HG02970 (cell line): ENCODE results near the gene EGFL8.
"Not testable (repeated sequence)": the region's sequence is repeated elsewhere in the genome, so short reads cannot be mapped to it uniquely, and the experiment has no call there.

Source experiments
- ATAC-seq: cut with Tn5 transposase; IDR thresholded peaks from one replicate; pipeline ENCODE4 v1.9.1; 2021; ENCODE audit warnings: mild to moderate bottlenecking, moderate library complexity, moderate number of reproducible peaks; ENCODE audit not compliant: unreplicated experiment, low FRiP score

EGFL8 gene

GRCh38 chr6:32181915-32182529 lies 17.6 kb downstream of the EGFL8 start:
- no peak for ATAC-seq

DNA sequence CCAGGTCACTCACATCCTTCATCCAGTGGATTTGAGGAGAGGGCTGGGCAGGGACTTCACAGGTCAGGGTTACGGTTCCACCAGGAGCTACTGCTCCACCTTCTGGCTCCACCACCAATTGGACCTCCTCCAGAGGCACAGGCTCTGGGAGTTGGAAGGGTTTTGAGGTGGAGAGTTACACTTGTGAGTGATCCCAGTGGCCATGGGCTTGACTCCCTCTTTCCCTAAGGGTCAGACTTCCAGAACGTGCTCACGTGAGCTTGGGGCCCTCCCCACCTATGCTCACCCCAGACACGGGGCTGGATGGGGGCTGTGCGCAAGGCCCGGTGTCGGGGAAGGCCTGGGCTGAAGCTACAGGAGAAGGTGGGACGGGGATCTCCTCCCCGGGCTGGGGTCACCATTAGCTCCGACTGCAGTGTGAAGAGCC lies 18.2 kb downstream of the EGFL8 start:
- no peak for ATAC-seq

DNA sequence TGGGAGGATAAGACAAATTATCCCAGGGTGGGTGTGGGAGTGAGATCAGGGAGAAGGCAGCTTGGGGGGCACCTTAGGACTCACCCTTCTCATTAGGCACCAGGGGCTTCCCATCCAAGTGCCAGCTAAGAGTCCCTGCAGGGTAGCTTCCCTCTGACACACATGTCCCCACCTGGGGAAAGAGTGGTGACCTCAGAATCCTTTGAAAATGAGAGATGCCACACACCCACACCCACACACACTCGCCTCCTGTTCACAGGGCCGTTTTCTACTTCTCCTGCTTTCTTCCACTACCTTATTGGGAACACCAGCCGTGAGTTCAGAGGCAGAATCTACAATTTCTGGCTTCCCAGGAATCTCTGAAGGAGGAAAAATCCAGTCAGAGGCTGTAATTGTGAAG lies 18.6 kb downstream of the EGFL8 start:
- no peak for ATAC-seq

- ATAC-seq, result no peak
Measured at GRCh38 chr6:32183483-32184083, 19.2 kb downstream of the EGFL8 start.

DNA sequence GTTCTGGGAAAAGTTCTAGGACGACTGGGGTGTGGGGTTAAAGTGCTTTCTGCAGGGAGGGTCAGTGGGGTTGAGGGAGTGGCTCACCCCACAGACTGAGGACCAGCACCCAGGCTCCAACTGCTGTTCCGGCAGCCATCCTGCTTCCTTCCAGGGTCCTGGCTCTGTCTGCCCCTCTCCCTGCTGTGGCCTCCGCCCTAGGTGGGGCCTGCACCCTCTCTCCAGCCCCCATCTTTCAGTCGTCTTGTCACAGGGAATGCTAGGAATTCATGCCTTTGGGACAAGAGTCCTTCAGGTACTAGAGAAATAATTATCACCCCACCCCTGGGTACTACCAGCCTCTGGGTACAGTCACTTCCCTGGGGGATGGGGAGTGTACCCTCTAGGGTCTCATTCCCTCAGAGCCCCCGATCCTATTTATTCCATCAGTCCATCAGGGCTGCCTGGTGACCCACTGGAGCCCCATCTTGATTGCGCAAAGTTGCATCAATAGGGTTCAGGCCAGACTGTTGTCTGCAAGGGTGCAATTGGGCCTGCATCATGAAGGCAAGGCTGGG lies 19.8 kb downstream of the EGFL8 start, which contains the start of gene AGER:
TSS of gene AGER (minus strand) at position 170 of the 557 bp plus-strand sequence. CDS start at position 139, 31 bp downstream.
- no peak for ATAC-seq

GRCh38 chr6:32185681-32186131 lies 21.3 kb downstream of the EGFL8 start:
- not testable (repeated sequence) for ATAC-seq

DNA sequence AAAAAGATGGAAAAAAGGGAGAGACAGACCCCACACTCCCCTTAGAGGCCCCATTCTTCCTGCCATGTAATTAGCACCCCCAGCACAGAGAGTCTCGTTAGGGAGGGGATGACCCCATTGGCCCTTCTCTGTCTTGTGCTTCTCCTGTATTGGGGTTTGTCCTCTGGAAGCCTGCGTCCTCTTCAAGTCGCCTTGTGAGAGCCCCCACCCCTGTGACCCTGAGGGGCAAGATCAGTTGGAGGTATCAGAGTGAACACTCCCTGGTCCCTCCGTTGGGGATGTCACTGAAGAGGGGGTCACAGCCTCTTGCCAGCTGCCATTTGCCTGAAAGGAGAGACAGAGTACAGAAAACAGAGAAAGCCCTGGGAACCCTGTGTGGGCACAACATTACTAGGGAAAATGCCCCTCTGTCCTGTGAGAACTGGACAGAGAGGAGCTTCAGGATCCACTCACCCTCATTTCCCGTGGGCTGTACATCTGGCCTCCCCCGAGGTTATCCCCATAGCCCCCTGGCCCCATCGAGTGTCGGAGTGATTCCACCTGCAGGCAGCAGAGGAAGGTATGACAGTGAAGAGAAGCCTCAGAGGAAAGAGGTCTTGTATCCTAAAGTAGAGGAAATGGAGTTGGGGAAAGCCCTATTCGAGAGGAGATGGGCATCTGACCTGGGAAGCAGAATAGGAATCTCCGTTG lies 21.9 kb downstream of the EGFL8 start:
- ATAC-seq, result not testable (repeated sequence)

DNA sequence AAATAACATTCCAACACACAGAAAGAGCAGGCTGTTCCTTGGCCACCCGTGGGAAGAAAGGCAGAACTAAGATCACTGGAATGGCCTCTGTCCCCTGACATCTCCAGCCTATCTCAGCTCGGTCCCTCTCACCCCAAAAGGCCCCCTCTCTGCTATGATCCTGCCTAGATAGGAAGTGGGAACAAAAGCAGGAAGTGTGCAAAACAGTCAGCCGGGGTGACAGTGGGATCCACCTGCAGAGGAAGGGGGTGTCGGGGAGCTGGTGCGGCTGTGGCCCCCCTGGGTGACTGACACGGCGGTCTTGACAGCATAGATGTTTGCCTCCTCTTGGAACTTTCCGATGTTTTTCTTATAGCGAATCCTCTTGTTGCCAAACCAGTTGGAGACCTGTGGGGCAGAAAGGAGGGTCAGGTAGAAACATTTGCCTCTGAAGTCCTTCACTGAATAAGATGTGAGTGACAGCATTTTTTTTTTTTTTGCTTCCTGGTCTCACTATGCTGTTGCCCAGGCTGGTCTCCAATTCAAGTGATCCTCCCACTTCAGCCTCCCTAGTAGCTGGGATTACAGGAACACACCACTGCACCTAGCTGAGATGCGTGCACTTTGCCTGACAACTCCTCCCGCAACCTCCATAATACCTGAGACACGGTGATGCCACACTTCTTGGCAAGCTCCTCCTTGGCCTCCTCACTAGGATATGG lies 22.8 kb downstream of the EGFL8 start:
- ATAC-seq, result no peak

DNA sequence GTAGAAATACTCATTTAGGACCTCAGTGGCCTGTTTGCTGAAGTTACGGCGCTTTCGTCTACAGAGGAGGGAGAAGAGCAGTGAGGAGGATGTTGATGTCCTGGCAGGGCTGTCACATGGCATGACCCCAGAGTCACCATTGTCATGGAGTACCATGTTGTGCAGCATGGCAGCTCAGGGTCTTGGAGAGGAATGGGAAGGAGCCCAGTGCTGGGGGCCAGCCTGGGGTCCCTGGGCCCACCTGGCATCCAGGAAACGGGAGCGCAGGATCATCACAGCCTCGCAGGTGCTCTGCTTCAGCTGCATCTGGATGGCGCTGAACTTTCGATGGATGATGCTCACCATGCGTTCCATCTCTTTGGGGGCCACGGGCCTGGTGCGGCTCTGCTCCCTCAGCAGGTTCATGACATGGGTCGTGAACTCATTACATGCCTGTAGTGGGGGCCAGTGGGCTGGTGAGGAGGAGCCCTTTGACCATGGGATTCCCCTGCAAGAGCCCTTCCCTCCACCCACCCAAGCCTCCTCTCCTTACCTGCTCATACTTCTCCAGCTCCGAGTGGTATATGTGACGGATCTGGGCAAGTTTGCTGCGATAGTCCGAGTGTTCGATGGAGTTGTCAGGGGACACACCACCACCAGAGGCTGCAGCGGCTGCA lies 23.5 kb downstream of the EGFL8 start:
- ATAC-seq, result not testable (repeated sequence)

GRCh38 chr6:32188381-32189068 lies 24.1 kb downstream of the EGFL8 start:
- no peak for ATAC-seq

DNA sequence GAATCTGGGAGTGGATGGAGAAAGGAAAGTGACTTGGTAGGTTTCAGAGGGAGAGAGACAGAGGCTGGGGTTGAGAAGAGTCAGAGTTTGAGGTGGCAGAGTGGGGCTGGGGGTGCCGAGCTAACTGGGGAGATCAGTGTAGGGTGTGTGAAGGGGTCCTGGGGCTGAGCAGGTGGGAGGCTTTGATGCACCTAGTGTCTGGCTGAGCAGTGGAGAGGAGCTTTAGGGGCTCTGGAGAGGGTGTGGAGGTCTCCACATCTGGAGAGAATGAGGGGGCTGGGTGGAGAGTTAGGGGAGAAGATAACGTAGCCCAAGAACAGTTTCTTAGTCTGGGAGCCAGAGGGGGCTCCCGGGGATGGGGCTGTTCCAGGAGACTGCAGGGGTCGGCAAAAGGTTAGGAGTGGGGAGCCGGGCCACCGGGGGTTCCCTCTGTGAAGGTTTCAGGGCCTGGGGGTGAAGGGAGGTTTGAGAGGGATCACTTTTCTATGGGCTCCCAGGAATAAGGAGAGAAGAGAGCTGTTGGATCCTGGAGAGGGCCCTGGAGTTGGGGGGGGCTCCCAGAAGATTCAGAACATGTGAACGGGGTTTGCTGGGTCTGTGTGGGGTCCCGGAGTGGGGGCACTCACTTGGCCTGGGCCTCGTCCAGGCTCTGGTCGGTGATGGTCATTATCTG lies 24.8 kb downstream of the EGFL8 start:
- ATAC-seq, result no peak

GRCh38 chr6:32189742-32190053 lies 25.3 kb downstream of the EGFL8 start:
- no peak for ATAC-seq

DNA sequence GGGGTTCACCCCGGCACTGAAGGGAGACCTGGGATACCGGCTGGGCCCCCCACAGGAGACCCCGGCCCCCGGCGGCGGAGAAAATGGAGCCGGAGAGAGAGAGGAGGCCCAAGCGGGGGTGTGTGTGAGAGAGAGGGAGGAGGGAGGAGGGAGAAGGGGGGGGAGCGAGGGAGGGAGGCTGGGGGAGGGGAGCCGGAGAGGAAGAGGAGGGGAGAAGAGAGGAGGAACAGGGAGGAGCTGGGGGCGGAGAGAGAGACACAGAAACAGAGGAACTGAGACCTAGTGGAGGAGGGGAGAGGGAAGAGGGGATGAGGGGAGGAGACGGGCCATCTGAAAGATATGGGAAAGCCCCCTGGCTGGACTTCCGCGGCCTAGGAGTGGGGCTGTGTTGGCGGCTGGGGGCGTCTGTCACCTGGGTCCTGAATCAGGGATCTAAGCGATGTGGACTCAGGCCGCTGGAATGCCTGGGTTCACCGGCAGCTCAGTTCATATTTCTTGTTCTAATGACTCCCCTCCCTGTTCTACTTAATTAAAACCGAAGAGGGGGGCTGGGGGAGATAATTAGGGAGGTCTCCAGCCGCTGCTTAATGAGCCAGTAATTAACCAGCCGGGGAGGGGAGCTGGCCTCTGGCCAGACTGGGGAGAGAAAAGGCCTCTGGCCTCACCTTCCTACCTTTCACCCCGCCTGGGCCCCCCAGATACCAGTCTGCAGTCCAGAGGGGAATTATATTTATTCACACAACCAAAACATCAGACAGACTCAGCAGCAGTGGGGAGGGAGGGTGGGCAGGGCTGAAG lies 25.9 kb downstream of the EGFL8 start, which contains the start of gene PBX2:
TSS of gene PBX2 (minus strand) at position 149 of the 798 bp plus-strand sequence. CDS start 287 bp downstream, outside the sequence.
- ATAC-seq, result peak; percentile 51

- ATAC-seq, result no peak
Measured at GRCh38 chr6:32190911-32191677, 26.7 kb downstream of the EGFL8 start.

DNA sequence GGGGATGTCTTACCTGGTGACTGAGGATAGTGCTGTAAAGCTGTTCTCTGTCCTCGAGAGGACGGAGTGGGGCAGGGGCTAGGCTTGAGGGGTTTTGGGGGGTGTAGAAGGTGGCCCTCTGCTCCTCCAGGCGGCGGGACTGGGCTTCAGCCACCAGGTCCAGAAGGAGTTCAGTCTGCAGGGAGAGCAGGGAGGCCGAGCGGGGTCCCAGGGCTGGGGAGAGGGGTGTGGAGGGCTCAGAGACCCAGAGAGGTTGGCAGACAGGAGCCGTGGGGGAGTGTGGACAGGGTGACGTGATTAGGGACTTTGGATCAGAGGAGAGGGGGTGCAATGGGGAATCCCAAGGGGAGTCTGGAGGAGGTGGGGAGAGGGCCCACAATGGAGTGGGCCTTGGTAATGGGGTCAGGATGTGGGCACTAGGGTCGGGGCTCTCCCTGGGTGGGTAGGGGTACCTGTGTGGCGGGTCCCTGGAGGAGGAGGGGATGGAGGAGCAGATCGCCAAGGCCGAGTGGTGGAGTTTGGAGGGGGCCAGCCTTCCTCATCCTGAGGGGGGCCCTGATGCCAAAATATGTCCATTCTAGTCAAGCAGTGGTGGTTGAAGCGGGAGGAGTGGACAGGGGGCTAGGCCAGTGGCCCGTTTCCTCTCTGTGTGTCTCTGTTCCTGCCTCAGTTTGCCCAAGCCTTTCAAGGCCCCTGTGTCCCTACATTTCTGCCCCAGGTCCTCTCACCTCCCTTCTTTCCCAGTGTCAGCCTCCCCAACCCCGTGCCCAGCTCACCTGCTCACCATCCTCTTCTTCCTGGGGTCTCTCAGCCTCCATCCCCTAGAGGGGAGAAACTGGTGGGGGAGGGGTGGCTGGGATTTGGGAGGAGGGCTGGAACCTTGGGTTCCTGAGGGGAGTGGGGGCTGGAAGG lies 27.6 kb downstream of the EGFL8 start:
- no peak for ATAC-seq

- ATAC-seq, result no peak
Measured at GRCh38 chr6:32192608-32193039, 28.2 kb downstream of the EGFL8 start, which contains the start of gene GPSM3. GPSM3 (minus strand) TSS chr6:32192643; CDS start chr6:32192513, 130 bp downstream.
